Retinal pigment epithelial cell (primary cell): ENCODE data around the gene PTPN14.

Source experiments
- DNase-seq: peaks from one replicate; pipeline ENCODE4 v3.0.0-alpha.2; 2010; ENCODE audit warnings: low read depth
- H3K4me3 ChIP-seq: 2 replicates; pipeline ENCODE4 v1.5.1; 2011; ENCODE audit warnings: mild to moderate bottlenecking, low read length, control low read depth, moderate library complexity
- CTCF ChIP-seq: conservative IDR thresholded peaks from 2 replicates; pipeline ENCODE4 v1.5.1; 2011; ENCODE audit warnings: low read depth, low read length, control low read depth, inconsistent platforms

The PTPN14 gene

GRCh38 chr1:214469290-214469689 is 82.1 kb downstream of the PTPN14 start:
- H3K4me3 ChIP-seq = no peak overlapping the region
- no peak for TF ChIP-seq CTCF
- DNase-seq = no peak

- TF ChIP-seq CTCF = no peak
- no peak for DNase-seq
- H3K4me3 ChIP-seq = no peak overlapping the region
Observed at GRCh38 chr1:214467078-214467585, 84.3 kb downstream of the PTPN14 start.

GRCh38 chr1:214466403-214467077 is 84.9 kb downstream of the PTPN14 start:
- no peak overlapping the region for H3K4me3 ChIP-seq
- no peak for DNase-seq
- no peak for TF ChIP-seq CTCF

GRCh38 chr1:214464445-214465287 is 86.7 kb downstream of the PTPN14 start:
- no peak overlapping the region for H3K4me3 ChIP-seq
- no peak for TF ChIP-seq CTCF

GRCh38 chr1:214463596-214463995 is 87.8 kb downstream of the PTPN14 start:
- DNase-seq = no peak
- TF ChIP-seq CTCF = no peak
- H3K4me3 ChIP-seq = no peak overlapping the region

More at GRCh38 chr1:214464445-214465287, 86.7 kb downstream of the PTPN14 start:
- no peak for DNase-seq

- DNase-seq = no peak
- TF ChIP-seq CTCF = no peak
Observed at GRCh38 chr1:214462882-214463281, 88.5 kb downstream of the PTPN14 start.

More at GRCh38 chr1:214462882-214463281, 88.5 kb downstream of the PTPN14 start:
- H3K4me3 ChIP-seq = no peak overlapping the region
